COR-L47 (cell line): ENCODE data around the gene KBTBD6.
"Not testable (repeated sequence)": the region's sequence is repeated elsewhere in the genome, so short reads cannot be mapped to it uniquely, and the experiment has no call there.

Experiments used
- DNase-seq: peaks from one replicate; lab custom pipeline; 2025; lab: John Stamatoyannopoulos, UW

KBTBD6 gene

GRCh38 chr13:41136396-41137031 lies 3.9 kb upstream of the KBTBD6 start:
- no peak for DNase-seq

- no peak for DNase-seq
Measured at GRCh38 chr13:41133951-41134350, 1.3 kb upstream of the KBTBD6 start.

DNA sequence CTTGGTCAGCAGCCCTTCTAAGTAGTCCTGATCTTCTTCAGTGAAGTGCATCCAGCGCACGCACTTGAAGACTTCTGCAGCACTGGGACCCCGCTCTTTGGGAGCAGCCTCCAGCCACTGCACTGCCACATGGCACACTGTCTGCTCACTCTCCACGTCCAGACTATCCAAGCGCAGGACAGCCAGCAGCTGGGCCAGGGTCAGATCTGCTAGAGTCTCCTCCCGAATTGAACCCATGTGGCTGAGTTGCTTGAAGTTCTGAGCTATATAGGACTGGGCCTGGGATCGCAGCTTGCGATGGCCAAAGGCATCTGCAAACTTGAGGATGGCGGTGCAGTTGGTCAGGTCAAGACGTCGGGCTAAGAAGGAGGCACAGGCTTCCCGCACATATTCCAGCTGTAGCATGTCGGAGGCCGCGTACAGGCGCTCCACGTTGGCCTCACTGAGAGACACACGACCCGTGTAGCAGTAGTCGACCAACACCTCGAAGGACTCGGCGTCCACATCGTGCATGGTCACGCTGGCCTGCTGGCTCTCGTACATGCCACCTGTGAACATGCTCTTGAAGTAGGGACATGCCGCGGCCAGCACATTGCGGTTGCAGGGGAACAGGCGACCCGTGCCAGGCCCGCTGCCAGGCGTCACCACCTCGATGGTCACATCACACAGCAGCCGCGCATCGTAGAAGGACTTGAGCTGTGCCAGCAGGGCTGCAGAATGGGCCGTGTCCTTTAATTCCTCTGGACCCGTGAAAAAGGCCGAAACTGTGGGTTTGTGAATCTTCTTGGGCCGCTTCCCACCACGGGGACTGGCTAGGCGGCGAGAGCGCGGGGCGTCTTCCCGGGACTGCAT lies 716 bp downstream of the KBTBD6 start:
- not testable (repeated sequence) for DNase-seq

GRCh38 chr13:41131189-41131588 lies 1.4 kb downstream of the KBTBD6 start:
- not testable (repeated sequence) for DNase-seq

- no peak for DNase-seq
Measured at GRCh38 chr13:41130356-41130755, 2.2 kb downstream of the KBTBD6 start.

- no peak for DNase-seq
Measured at GRCh38 chr13:41127701-41128100, 4.9 kb downstream of the KBTBD6 start.

DNA sequence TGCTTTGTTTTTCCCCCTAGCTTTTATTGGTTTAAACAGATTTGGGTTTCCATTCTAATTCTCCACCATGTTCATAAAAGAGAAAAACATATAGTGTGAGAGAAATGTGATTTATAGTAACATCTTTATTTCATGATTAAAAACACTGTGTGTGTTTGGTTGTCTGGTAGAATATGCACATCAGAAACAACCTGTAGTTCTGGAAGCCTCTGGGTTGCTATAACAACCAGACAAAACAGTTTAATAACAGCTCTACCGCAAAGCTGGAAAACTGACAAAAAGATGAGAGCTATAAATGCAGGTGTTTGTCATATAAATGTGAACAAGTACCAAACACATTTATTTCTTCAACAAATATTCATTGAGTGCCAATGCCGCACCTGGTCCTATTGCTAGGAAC lies 9.8 kb downstream of the KBTBD6 start:
- DNase-seq = peak; percentile 58

GRCh38 chr13:41117869-41118268 lies 14.7 kb downstream of the KBTBD6 start:
- DNase-seq = no peak

DNA sequence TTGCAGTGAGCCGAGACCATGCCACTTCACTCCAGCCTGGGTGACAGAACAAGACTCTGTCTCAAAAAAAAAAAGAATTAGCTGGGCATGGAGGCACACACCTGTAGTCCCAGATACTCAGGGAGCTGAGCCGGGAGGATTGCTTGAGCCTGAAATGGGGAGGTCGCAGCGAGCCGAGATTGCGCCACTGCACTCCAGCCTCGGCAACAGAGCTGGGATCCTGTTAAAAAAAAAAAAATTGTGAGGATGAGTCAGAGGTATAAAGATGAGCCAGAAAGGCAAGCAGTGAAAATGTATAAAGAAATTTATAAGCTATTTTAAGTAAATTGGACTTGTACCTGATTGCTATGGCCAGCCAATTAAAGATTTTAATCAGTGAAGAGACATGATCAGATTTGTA lies 21.1 kb downstream of the KBTBD6 start:
- no peak for DNase-seq

DNA sequence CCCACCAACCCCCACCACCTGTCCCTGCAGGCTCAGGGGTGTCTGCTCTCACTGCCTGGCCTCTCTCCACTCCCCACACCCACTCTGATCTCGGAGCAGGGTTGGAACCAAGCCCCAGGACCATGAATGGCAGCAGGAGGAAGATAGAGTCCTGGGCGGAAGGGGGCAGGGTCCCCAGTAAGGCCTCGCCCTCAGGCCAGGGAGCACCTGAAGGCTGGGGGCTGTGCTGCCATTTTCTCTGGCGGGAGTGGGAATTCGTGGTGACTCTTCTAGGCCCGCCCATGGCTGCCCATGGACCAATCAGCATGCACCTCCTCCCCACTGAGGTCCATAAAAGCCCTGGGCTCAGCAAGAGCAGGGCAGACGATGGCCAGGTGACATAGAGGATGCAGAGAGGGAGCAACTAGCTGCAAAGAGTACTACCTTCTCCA lies 25.0 kb downstream of the KBTBD6 start:
- DNase-seq = no peak

GRCh38 chr13:41107104-41107571 lies 25.5 kb downstream of the KBTBD6 start:
- DNase-seq = no peak

DNA sequence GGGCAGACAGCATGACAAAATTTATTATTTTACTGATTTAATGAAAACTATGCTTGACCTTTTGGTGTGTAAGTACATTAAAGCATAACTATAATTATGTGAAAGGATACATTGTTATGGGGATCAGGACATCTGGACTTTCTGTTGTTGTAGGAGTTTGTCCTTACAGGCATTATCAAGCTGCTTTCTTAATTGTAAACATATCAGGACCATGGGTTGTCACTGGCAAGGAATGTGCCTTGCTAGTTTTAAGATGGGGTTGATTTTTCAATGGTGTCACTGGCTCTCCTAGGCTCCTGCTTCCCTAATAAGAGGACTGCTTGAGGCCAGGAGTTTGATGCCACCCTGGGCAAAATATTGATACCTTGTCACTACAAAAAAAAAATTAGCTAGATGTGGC lies 32.6 kb downstream of the KBTBD6 start:
- DNase-seq = no peak

DNA sequence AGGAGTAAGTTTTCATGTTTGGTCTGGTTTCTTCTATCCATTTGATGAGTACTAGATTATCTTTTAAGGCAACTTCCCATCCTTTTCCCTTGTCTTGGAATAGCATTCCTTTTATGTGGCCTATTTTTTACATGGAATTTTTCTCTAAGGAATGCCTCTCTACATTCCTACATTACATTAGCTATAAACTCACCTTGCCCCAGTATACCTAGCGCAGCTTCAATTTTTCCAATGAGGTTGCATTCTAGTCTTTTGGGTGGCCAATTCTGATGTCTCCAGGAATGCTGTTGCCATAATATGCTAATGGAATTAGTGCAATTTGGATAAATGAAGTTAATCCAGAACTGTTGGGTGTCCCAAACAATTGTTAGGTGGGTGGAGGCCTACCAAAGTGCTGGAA lies 33.8 kb downstream of the KBTBD6 start:
- no peak for DNase-seq

DNA sequence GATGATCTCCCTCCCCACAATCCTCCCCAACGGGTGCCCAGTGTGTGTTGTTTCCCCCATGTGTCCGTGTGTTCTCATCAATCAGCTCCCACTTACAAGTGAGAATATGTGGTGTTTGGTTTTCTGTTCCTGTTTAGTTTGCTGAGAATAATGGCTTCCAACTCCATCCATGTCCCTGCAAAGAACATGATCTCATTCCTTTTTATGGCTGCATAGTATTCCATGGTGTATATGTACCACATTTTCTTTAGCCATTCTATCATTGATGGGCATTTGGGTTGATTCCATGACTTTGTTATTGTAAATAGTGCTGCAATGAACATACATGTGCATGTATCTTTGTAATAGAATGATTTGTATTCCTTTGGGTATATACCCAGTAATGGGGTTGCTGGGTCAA lies 36.9 kb downstream of the KBTBD6 start:
- DNase-seq = not testable (repeated sequence)

DNA sequence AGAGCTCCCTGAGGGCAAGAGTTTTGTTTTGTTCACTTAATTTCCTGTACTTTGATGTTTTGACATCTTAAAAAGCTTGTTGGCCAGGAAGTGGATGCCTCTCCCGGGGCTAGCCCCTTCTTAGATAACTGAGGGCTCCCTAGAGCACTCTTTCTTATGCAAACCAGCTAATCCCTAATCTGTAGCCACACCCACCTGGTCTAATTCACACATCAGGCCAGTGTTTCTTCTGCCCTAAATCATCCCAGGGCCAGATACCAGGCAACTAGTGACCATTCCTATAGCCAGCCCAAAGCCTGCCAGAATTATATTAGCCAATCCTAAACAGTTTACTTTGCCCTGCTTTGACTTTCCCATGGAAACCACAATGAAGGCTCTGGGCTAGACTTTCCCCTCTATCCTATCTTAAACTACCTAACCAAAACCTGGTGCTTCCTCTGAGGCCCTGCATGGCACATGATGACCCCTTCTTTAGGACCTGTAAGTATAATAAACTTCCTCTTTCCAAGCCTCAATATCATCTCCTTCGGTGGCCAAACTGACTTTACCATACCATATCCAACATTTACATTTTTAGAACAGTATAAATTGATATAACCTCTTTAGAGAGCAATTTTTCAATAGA lies 46.5 kb downstream of the KBTBD6 start:
- DNase-seq = no peak

DNA sequence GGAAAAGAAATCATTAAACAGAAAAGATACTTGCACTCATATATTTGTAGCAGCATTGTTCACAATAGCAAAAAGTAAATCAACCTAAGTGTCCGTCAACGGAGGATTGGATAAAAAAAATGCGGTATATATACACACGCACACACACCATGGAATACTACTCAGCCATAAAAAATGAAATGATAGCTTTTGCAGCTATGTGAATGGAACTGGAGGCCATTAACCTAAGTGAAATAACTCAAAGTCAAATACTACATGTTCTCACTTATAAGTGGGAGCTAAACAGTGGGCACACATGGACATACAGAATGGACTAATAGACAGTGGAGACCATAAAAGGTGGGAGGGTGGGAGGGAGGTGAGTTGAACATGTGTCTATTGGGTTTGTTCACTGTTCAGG lies 52.9 kb downstream of the KBTBD6 start:
- DNase-seq = no peak
